Thyroid gland (tissue), 4 donors: ENCODE measurements around the gene STAT3.

ENCODE experiments used
- CTCF ChIP-seq, 6 experiments: fragments of 200-600 bp in 3 of 6; fragments of 450-650 bp in 3 of 6; sonication (generic) in 3 of 6; IDR thresholded peaks; one replicate each; pipeline ENCODE4 v1.5.1; 2016 to 2019; ENCODE audit warnings: antibody characterized with exemption in 6 of 6, mild to moderate bottlenecking in 2 of 6, inconsistent platforms in 1 of 6, moderate library complexity in 1 of 6
- POLR2A ChIP-seq, 2 donors: fragments of 450-650 bp; IDR thresholded peaks; one replicate each; pipeline ENCODE4 v1.6.1; 2017; ENCODE audit warnings: antibody characterized with exemption in 2 of 2, mild to moderate bottlenecking in 2 of 2, moderate library complexity in 1 of 2

- TF ChIP-seq POLR2A (IDR thresholded peaks at IDR 0.05) (peak in 1 of 2 donors; percentile 21), CTCF (IDR thresholded peaks at IDR 0.05) (no peak)
Observed at GRCh38 chr17:42329025-42329976, 58.9 kb downstream of the STAT3 start.
